HL-60/S4 treated with phorbol 12-myristate 13-acetate at 8.2 ng/mL for 4 days and 3 days (cell line): Measurements from ENCODE around the gene WFDC2.
"Not testable (repeated sequence)": the region's sequence is repeated elsewhere in the genome, so short reads cannot be mapped to it uniquely, and the experiment has no call there.

Source experiments
- in situ Hi-C: fragments of 300-500 bp; cut with MboI; formaldehyde crosslinking; loops from 2 replicates; pipeline ENCODE4 v1.15.0; 2022; ENCODE audit warnings: low sequenced_read_pairs

The WFDC2 gene

DNA sequence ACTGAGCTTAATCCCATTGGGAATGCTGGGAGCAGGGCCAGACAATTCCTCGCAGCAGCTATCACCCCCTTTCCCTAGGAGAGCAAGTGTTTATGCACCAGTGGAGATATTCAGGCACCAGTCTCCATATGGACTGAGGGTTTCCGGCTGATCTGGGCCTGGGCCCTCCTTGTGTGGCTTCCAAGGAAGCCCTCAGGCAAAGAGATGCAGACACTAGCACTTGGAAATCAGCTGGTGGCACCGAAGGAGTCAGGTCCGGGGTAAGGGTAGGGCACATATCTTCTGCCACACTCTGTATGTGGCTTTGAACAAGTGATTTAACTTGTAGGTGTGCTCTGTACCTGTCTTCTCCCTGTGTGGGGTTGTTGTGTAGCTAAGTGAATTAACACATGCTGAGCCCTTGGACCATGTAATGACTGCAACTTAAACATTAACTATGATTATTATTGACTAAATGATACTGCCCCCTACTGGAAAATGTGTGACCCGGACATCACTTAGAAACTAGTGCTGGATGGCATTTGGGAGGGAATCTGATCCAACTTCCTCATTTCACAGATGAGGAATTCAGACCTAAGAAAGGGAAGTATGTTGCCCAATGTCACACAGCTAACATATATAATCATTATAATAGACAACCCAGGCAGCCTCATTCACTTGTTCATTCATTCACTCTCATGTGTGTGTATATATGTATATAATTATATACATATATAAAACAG, 19.3 kb upstream of the WFDC2 start:
- in situ Hi-C loops: no loop called here

DNA sequence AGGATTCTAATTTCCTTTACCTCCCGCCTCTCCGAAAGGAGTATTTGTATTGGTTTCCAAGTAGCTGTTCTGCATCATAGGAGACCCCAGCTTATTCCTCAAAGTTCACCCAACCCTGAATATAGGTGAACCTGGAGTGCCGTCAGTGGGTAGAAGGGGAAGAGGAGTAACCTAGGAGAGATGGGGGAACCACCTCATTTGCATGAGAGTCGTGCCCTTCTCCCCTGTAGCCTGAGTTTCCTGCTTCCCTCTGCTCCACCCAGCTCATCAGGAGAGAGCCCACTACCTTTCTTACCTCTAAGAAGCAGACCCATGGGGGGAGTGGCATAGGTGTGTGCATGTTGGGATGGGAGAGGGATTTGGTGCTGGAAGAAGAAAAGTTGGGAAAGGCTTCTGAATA, 17.3 kb upstream of the WFDC2 start:
- in situ Hi-C loops: no loop called here

DNA sequence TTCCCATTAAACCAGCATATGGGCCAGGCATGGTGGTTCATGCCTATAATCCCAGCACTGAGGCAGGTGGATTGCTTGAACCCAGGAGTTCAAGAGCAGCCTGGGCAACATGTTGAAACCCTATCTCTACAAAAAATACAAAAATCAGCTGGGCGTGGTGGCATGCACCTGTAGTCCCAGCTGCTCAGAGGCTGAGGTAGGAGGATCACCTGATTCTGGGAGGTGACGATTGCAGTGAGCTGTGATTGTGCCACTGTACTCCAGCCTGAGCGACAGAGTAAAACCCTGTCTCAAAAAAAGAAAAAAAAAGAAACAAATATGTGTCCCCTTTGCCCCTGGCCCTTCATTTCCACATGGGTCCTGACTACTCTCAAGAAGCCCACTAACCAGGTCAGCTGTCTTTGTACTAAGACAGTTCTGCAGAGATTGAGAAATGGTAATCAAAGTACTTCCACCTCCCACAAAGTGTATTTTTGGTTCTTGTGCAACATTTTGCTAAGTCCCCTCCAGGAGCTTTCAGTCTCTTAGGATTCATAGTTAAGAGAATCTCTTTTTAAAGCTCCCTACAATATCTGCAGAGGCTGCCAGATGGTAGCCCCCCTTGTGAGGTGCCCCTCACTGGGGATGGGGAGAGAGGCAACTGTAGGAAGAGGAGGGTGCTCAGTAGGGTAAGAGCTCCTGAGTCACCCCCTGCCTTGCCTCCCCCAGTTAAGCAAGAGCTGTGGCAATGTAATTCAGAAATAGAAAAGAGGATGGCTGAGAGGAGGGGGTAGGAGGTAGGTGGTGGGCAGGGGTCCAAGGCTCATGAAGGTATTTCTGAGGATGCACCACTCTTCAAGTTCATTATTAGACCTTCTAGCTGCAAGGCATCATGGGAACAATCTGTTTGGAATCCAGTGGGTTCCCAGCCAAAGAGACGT, 16.5 kb upstream of the WFDC2 start:
- in situ Hi-C loops: no loop called here

DNA sequence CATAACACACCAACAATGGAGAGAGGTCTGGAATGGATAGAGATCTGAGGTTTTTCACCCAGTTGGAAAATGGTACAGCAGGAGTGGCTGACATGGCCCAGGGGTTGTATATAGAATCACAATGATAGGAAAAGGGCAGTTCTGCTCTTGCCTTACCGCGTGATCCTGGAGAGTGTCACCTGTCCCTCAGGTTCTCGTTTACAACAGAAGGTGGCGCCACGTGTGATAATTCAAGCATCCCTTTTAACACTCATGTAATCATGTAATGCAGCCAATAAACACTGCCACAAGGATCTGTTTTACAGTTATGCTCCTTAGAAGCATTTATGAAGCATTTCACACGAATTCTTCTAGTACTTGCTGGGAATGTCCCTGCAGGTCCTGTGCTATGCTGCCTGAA, 12.9 kb upstream of the WFDC2 start:
- in situ Hi-C loops: no loop called here

DNA sequence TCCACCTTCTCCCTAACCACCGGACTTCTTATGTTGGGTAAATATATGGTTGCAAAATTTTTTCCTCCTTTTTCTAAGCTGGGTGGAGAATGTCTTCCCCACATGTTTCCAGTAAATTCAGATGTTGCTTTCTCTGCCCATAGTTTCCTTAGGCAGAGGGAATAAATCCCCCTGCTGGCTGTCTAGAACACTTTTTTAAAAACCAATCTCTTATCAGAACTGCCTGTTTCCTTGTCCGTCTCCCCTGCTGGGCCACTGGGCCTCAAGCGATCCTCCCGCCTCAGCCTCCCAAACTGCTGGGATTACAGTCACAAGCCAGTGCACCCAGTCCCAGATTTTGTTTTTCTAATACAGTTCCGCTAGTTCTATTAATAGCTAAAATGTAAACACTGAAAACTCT, 9.9 kb upstream of the WFDC2 start:
- in situ Hi-C loops: no loop called here

DNA sequence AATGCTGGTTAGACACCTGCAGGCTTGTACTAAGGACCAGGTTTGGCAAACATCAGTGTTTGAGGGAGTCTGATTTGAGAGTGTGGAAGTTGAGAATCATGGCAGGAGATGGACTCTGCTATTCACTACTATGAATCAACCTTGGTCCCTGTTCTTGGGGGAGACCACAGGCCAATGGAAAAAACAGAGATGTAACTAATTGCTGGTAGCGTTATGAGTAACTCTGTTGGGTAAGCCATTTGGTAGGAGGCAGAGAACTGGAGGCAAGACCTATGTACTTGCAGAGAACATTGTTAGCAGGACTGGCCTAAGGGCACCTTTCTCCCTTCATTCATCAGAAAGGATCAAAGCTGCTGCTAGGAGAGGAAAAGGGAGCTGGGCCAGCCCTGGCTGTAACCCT, 8.3 kb upstream of the WFDC2 start:
- in situ Hi-C loops: no loop called here

DNA sequence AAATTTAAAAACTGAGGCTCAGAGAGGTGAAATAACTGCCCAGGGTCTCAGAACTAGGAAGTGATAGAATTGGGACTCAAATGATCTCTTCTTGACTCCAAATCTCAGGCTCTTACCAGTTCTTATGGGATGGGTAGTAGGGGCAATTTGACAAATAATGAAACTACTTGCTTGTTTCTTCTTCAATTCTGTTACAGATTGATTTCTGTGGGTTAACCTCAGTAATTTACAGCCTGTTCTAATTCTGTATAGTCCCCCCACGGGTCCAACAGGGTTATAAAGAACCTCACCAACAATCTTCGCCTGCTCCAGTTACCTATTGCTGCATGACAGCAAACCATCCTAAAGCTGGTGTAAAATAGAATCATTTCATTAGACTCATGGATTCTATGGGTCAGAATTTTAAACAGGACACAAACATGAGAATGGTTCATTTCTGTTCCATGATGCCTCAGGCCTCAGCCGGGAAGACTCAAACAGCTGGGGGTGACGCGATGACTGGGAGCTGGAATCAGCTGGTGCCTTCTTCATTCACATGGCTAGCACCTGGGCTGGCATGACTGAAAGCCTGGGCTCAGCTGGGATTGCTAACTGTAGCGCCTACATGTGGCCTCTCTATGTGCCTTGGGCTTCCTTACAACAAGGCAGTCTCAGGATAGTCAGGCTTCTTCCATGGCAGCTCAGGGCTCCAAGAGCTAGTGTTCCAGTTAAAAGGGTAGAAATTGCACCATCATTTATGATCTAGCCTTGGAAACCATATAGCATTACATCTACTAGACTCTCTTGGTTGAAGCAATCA, 6.6 kb upstream of the WFDC2 start:
- in situ Hi-C loops: no loop called here

DNA sequence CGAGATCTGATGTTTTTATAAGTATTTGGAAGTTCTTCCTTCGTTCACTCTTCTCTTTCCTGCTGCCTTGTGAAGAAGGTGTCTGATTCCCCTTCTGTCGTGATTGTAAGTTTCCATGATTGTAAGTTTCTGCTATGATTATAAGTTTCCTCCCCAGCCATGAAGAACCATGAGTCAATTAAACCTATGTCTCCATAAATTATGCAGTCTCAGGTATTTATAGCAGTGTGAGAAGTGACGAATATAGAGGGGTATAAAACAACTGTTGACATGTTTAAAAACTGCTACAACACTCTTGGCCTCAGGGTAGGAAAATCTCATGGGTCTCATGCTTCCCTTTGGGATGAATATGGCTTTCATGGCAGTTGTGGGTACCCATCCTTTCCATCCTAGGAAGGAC, 5.8 kb upstream of the WFDC2 start:
- in situ Hi-C loops: no loop called here

DNA sequence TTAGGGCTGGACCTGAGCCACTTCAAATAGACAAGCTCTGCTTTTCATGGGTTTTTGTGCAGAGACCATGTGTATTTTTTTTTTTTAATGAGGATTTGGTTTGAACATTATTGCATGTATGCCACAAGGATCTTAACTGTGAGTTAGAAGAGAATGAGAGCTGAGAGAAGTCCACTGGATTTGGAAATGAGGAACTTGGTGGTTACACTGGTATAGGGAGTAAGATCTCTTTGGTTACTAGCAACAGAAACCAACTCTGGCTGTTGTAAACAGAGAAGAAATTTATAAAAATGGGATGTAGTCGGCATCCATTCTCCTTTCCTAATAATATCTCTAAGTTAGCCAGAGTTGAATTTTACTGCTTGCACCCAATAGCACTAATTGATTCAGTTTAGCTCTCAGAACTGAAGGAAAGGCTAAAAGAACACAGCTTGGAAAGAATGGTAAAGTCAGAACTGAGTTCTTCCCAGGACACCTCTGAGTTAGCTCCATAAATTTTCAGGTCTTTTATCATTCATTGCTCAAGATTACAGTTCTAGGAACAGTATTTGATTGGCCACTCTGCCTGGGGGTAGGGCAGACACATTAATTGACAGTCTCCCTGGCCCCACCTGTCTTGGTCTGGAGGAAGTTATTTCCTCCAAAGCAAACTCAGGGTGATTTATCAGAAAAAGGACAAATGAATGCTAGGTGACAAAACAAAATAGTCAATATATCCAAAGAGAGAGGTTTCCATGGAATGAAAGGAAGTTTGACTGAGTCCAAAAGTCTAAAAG, 3.9 kb upstream of the WFDC2 start:
- in situ Hi-C loops: no loop called here

DNA sequence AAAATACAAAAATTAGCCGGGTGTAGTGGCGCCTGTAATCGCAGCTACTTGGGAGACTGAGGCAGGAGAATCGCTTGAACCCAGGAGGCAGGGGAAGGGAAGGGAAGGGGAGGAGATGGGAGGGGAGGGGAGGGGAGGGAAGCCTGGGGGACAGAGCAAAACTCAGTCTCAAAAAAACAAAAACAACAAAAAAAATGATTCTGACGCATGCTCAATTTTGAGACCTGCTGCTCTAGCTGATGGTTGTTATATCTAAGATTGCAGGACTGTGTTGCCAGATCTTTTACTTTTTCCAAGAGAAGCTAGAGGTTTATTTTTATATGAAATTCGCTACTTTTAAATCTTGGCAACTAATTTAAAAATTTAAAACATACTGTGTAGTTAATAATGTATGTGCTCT, 2.4 kb upstream of the WFDC2 start:
- in situ Hi-C loops: no loop called here

DNA sequence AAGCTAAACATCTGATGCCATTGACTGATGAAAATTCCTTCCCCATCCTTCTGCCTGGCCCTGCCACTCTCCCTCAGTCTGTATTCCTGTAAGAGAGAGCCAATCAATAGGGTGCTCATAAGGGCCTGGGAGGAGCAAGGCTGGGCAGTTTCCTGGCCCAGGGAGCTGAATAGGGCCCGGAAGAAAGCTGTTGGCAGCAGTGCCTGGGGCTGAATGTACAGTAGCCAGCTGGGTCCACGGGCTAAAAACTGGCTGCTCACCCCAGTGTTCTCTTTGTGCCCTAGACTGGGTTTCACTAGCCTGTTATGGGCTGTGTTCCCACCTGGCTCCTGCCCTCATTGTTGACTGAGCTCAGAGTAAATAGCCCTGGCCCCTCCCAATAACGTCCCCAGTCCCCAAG, 1.7 kb upstream of the WFDC2 start:
- in situ Hi-C loops: no loop called here

DNA sequence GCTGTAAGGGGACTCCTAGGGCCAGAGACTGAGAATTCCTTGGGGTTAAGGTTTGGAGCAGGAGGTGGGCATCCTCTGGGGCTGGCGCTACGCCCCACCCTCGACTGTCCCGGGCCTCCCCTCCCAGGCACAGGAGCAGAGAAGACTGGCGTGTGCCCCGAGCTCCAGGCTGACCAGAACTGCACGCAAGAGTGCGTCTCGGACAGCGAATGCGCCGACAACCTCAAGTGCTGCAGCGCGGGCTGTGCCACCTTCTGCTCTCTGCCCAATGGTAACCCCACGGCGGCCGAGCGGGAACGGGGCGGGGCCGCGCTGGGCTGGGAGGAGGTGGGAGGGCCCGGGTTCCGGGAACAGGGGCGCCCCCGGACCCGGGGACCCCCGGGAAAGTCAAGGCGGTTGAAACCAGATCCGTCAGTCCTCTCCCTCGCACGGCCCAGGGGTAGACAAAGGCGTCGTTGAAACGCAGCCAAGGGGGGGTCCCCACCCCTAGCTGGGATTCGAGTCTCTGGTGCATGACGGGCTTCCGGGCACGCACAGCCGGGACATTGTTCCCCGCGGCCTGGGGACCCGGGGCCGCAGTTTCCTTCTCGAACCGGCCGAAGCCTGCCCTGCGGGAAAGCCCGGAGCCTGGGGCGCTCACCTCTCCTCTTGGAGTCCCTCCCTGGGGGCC, 844 bp downstream of the WFDC2 start:
- in situ Hi-C loops: no loop called here

DNA sequence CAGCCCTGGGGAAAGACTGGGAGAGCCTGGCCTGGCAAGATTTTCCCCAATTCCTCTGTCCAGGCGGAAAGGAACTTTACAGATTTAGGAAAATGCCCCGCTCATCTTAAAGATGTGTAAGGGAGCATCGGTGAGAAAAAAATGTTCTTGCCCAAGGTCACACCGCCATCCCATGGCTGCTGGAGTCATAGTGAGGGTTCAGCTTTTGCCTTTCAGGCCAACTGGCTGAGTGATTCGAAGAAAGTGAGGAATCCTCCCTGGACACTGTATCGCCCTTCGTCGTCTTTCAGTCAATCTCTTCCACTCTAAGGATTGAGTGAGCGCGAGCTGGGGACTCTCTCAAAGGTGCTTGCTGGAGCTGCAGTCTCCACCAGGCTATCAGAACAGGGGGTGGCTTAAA, 1.4 kb downstream of the WFDC2 start:
- in situ Hi-C loops: no loop called here

DNA sequence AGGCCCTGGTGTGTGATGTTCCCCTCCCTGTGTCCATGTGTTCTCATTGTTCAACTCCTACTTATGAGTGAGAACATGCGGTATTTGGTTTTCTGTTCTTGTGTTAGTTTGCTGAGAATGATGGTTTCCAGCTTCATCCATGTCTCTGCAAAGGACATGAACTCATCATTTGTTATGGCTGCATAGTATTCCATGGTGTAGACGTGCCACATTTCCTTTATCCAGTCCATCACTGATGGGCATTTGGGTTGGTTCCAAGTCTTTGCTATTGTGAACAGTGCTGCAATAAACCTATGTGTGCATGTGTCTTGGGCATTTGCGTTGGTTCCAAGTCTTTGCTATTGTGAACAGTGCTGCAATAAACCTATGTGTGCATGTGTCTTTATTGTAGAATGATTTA, 2.7 kb downstream of the WFDC2 start:
- in situ Hi-C loops: not testable (repeated sequence)

DNA sequence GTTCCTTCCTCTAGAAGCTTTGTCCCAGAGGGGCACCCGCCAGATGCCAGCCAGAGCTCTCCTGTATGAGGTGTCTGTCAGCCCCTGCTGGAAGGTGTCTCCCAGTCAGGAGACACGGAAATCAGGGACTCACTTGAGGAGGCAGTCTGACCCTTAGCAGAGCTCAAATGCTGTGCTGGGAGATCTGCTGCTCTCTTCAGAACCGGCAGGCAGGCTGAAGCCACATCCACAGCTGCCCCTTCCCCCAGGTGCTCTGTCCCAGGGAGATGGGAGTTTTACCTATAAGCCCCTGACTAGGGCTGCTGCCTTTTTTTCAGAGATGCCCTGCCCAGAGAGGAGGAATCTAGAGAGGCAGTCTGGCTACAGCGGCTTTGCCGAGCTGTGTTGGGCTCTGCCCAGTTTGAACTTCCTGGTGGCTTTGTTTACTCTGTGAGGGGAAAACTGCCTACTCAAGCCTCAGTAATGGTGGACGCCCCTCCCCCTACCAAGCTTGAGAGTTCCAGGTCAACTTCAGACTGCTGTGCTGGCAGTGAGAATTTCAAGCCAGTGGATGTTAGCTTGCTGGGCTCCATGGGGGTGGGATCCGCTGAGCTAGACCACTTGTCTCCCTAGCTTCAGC, 8.1 kb downstream of the WFDC2 start:
- in situ Hi-C loops: not testable (repeated sequence)

DNA sequence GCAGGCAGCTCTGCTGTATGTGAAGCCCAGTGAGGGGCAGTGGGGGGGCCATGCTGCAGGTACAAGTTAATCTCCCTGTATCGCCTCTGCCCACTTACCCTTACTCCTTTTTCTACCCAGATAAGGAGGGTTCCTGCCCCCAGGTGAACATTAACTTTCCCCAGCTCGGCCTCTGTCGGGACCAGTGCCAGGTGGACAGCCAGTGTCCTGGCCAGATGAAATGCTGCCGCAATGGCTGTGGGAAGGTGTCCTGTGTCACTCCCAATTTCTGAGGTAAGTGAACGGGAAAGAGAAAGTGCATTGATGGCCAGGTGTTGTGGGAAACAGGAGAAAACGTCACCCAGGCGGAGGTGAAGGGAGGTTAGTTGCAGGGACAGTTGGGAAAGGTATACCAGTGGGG, 10.3 kb downstream of the WFDC2 start:
- in situ Hi-C loops: no loop called here

DNA sequence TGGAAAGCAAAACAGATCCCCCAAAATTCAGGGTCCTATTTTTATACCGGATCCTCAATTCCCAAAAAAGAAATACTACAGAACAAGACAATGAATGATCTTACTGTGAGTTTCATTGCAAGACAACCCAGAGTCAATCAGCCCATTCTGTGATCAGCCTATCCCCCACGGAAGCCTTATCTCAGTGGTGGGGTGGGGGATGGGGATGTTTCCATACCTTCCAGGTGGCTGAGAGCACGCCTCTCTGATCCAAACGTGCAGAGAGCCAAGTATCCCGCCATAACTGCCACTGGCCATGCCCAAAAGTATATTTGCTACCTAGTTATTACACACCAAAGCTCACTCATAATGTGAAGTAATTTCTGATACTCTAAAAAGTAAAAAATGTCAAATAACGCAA, 15.1 kb downstream of the WFDC2 start:
- in situ Hi-C loops: no loop called here

DNA sequence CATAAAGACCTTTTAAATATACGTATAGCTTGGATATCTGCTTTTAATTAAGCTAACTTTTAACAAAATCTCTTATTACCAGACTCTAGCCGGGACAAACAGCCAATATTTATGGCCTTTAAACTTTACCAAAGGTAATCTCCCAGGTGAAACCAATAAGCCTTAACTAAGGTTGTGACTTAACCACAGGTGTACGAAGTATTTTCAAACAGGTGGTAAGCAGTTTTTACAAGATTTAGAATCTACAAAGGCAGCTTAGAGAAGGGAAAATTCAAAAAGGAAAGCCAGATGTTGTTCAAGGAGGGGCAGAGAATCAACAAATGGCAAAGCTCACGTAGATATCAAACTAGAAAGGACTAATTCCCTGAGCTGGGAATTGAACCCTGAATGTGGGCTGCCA, 15.8 kb downstream of the WFDC2 start:
- in situ Hi-C loops: no loop called here

DNA sequence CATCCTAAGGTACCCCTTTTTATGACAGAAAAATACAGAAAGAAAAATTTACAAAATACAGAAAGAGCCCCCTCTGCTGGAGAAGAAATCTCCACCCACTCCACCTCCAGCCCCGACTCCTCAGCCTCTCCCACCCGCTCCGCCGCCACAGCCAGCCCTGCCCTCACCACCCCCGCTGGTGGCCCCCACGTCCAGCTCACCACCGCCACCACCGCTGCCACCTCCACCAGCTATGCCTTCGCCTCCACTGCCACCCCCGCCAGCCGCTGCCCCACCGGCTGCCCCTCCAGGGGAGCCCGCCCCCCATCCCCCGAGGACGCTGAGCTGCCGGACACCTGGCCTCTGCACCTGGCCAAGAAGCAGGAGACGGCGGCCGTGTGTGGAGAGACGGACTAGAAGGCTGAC, 17.7 kb downstream of the WFDC2 start:
- in situ Hi-C loops: no loop called here

DNA sequence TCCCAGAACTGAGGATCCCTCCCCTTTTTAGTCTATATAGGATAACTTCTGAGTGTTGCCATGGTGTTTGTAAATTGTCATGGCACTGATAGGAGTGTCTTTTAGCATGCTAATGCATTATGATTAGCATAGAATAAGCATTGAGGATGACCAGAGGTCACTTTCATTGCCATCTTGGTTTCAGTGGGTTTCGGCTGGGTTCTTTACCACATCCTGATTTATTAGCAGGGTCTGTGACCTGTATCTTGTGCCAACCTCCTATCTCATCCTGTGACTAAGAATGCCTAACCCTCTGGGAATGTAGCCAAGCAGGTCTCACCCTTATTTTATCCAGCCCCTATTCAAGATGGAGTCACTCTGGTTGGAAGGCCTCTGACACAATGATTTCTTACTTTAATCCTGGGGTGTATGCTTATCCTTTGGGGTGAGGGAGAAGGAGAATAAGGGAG, 19.6 kb downstream of the WFDC2 start:
- in situ Hi-C loops: no loop called here
